HFFc6 (cell line): ENCODE data around the gene UTP14A. TPM values are rescaled to one million over a fixed set of nuclear protein-coding genes. Genes with fewer than 3 reads are reported as not detected.

Experiments used
- DNase-seq: peaks from one replicate; pipeline ENCODE4 v3.0.0-alpha.2; 2018
- H3K27ac Mint-ChIP-seq: 2 replicates; pipeline ENCODE4 v1.8.0; 2020; ENCODE audit warnings: mild to moderate bottlenecking, mixed read lengths
- H3K27me3 Mint-ChIP-seq: 2 replicates; pipeline ENCODE4 v1.8.0; 2021; ENCODE audit warnings: mild to moderate bottlenecking, moderate library complexity, mixed read lengths; ENCODE audit not compliant: insufficient read depth
- H3K36me3 Mint-ChIP-seq: 2 replicates; pipeline ENCODE4 v1.8.0; 2021; ENCODE audit warnings: low read depth, mixed read lengths
- H3K4me1 Mint-ChIP-seq: 2 replicates; pipeline ENCODE4 v1.8.0; 2020; ENCODE audit warnings: low read depth, mixed read lengths
- H3K4me3 Mint-ChIP-seq: 2 replicates; pipeline ENCODE4 v1.8.0; 2020; ENCODE audit warnings: mild to moderate bottlenecking, moderate library complexity, mixed read lengths
- H3K9me3 Mint-ChIP-seq: 2 replicates; pipeline ENCODE4 v1.8.0; 2020; ENCODE audit warnings: mild to moderate bottlenecking, mixed read lengths
- total RNA-seq, 6 experiments: library from RNA; stranded (reverse); fragmentation: NEBNext Ultra II Directional; extraction: Animal tissue kit (Norgen Biotek cat#: 25700); gene quantifications; 2 replicates in 1 of 6; 3 replicates in 5 of 6; pipeline ENCODE4 v1.2.3, GENCODE V29; 2021
- TF ChIP-seq, protein P1 (sequence below): fragments of 200-600 bp; sonication (generic); IDR thresholded peaks from 2 replicates; pipeline ENCODE4 v1.5.0; 2021; ENCODE audit warnings: antibody characterized with exemption, mild to moderate bottlenecking

Gene UTP14A
- total RNA-seq, 6 experiments from 2014 or later: 22.7 to 29.9 (median 23.3) TPM

GRCh38 chrX:129877401-129877800, 28.6 kb upstream of the UTP14A start:
- Mint-ChIP-seq H3K9me3 (no peaks in the 10 kb centered on the region), H3K27me3 (no peaks in the 10 kb centered on the region), H3K36me3 (no peaks in the 10 kb centered on the region), H3K27ac (peak overlapping the region; percentile 85; the same call in 1 of the 2 replicates), H3K4me3 (no peak overlapping the region), H3K4me1 (peaks cover 24% of the 10 kb centered on the region)
- TF ChIP-seq, protein P1, sequence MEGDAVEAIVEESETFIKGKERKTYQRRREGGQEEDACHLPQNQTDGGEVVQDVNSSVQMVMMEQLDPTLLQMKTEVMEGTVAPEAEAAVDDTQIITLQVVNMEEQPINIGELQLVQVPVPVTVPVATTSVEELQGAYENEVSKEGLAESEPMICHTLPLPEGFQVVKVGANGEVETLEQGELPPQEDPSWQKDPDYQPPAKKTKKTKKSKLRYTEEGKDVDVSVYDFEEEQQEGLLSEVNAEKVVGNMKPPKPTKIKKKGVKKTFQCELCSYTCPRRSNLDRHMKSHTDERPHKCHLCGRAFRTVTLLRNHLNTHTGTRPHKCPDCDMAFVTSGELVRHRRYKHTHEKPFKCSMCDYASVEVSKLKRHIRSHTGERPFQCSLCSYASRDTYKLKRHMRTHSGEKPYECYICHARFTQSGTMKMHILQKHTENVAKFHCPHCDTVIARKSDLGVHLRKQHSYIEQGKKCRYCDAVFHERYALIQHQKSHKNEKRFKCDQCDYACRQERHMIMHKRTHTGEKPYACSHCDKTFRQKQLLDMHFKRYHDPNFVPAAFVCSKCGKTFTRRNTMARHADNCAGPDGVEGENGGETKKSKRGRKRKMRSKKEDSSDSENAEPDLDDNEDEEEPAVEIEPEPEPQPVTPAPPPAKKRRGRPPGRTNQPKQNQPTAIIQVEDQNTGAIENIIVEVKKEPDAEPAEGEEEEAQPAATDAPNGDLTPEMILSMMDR: no peak
- no peak for DNase-seq

DNA sequence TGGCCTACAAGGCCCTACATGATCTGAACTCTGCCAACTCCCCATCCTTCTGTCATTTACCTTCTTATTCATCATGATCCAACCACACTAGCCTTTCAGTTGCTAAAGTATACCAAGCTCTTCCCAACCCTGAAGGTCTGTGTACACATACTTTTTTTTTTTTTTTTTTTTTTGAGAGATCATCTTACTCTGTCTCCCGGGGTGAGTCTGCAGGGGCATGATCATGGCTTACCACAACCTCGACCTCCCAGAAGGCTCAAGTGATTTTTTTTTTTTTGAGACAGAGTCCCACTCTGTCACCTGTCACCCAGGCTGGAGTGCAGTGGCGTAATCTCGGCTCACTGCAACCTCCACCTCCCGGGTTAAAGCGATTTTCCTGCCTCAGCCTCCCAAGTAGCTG, 5.9 kb upstream of the UTP14A start:
- Mint-ChIP-seq H3K27ac (no peak overlapping the region), H3K36me3 (no peaks in the 10 kb centered on the region), H3K9me3 (no peaks in the 10 kb centered on the region), H3K4me1 (no peaks in the 10 kb centered on the region), H3K27me3 (peaks cover 6% of the 10 kb centered on the region; the same call in 1 of the 2 replicates), H3K4me3 (no peak overlapping the region)
- TF ChIP-seq, protein P1: no peak
- DNase-seq: no peak

DNA sequence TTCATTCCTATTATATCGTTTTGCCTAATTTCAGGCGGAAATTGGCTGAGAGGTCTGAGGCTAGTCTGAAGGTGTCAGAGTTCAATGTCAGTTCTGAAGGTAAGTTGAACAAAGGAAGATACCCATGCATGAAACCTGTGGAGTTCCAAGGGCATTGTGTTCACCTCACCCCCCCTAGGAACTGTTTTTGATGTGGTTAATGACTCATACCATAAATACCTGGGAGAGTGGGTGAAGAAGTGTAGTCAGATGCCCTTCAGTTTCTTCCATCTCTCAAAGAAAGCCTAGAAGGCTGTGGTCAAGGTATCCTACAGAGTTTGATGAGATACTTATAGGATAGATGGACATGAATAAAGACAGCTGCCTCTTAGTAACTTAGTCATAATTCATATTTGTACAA, 2.7 kb downstream of the UTP14A start:
- Mint-ChIP-seq H3K4me3 (no peak overlapping the region), H3K4me1 (peaks cover 4% of the 10 kb centered on the region; the same call in 1 of the 2 replicates), H3K27me3 (no peaks in the 10 kb centered on the region), H3K36me3 (peaks cover 5% of the 10 kb centered on the region; the same call in 1 of the 2 replicates), H3K9me3 (no peaks in the 10 kb centered on the region), H3K27ac (no peak overlapping the region)
- DNase-seq: no peak
- TF ChIP-seq, protein P1: no peak

DNA sequence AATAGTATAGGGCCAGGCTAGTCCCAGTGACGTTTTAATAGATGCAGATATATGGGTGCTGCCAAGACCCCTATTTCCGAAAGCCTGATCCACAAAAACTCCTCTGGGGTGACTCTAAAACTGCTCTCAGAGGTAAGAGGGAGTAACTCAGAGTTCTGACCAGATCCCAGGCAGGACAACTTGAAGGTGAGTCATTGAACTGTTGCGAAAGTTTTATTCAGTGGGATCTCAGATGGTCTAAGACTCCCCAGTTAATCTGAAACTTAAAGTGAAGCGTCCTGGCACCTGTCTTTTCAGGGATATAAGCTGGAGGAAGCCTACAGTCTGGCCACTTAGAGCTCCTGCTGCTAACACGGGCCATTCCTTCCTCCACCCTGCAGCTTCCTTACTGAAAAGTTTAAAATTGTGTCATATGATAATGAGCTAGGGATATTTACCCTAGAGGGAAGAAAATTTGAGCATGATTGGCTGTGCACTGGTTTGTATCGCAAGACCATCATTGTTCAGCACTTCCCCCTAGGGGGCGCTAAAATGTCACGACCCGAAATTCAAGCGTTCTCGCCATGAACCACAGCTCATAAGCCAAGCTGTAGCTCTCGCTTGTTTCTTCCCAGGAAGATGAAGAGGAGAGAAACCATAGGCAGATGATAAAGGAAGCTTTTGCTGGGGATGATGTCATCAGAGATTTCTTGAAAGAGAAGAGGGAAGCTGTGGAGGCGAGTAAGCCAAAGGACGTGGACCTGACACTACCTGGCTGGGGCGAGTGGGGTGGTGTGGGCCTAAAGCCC, 19.5 kb downstream of the UTP14A start:
- peak; percentile 66 for DNase-seq
- H3K4me1 Mint-ChIP-seq: peaks cover 15% of the 10 kb centered on the region
- peaks cover 14% of the 10 kb centered on the region for H3K36me3 Mint-ChIP-seq
- H3K4me3 Mint-ChIP-seq: no peak overlapping the region
- H3K27me3 Mint-ChIP-seq: no peaks in the 10 kb centered on the region
- H3K27ac Mint-ChIP-seq: peak overlapping the region; percentile 69
- TF ChIP-seq, protein P1: peak; percentile 83
- H3K9me3 Mint-ChIP-seq: no peaks in the 10 kb centered on the region

- peak overlapping the region; percentile 97 for H3K27ac Mint-ChIP-seq
- no peak for DNase-seq
- H3K36me3 Mint-ChIP-seq: no peaks in the 10 kb centered on the region
Observed at GRCh38 chrX:129930941-129931410, 25.0 kb downstream of the UTP14A start.

More at GRCh38 chrX:129930941-129931410, 25.0 kb downstream of the UTP14A start:
- Mint-ChIP-seq H3K9me3 (no peaks in the 10 kb centered on the region), H3K4me3 (peak overlapping the region; percentile 94), H3K27me3 (peaks cover 14% of the 10 kb centered on the region; the same call in 1 of the 2 replicates), H3K4me1 (no peaks in the 10 kb centered on the region)
- TF ChIP-seq, protein P1: no peak
